ENCODE measurements around the gene ICOS. TPM values are rescaled to one million over a fixed set of nuclear protein-coding genes. Genes with fewer than 3 reads are reported as not detected.

ICOS gene, protein sequence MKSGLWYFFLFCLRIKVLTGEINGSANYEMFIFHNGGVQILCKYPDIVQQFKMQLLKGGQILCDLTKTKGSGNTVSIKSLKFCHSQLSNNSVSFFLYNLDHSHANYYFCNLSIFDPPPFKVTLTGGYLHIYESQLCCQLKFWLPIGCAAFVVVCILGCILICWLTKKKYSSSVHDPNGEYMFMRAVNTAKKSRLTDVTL
- total RNA-seq: 10 to 100 TPM; 32.0 to 32.2 TPM

DNA sequence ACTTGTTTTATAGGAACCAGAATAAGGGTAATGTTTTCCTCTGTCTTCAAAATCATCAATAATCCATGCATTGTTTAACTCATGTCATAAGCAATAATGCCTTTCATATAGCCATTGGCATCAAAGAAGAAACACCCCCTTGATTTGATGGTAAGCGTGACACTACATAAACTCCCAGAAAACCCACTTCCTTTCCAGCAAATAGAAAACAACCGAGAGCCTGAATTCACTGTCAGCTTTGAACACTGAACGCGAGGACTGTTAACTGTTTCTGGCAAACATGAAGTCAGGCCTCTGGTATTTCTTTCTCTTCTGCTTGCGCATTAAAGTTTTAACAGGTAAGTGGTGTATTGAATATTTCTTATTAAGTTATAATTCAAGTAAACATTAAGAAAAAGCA, at the start of gene ICOS:
Gene ICOS, plus strand, starts transcription at position 229 of the 400 bp plus-strand sequence. Its CDS starts 52 bp downstream, at position 281.
- POLR2A ChIA-PET: interaction anchor here (0.7 to 2.2 kb wide), 2 partner anchors 13 to 65 kb away, joined by 4 to 8 read pairs; no protein-coding TSS in a partner anchor
- Mint-ChIP-seq H3K27me3 (no peaks in the 10 kb centered on the region), H3K9me3 (no peaks in the 10 kb centered on the region), H3K4me3 (peak within 1 kb of the TSS; percentile 96), H3K27ac (peak within 1 kb of the TSS; percentile 92), H3K4me1 (peaks cover 48% of the 10 kb centered on the region), H3K36me3 (peaks cover 23% of the 10 kb centered on the region)
- DNase-seq (no peak), ATAC-seq (ENCODE audit: low read depth) (peak; percentile 70)

DNA sequence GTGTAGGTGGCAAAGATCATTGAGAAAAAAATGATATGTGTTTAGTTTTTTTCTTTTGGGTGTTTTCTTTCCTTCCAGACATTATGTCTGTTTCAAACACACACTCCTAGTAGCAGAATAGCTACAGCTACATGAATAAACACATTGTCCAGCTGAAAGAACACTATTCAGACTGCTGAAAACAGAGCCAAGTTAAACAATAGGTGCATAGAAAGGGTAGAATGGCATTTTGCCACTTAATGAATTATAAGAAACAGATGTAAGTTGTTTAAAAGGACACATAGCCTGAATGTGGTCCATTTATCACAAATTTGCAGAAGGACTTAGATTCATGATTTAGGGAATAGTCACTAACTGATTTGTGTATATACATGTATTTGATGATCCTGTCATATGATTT, 48.9 kb upstream of the ICOS start:
- DNase-seq (no peak), ATAC-seq (ENCODE audit: low read depth) (no peak)
- Mint-ChIP-seq H3K4me1 (peaks cover 25% of the 10 kb centered on the region), H3K36me3 (peaks cover 7% of the 10 kb centered on the region), H3K4me3 (no peak overlapping the region), H3K9me3 (peaks cover 9% of the 10 kb centered on the region), H3K27me3 (no peaks in the 10 kb centered on the region), H3K27ac (no peak overlapping the region)
- POLR2A ChIA-PET: interaction anchor here (1.7 kb wide), 1 partner anchor 13 kb away, joined by 3 read pairs; no protein-coding TSS in a partner anchor

DNA sequence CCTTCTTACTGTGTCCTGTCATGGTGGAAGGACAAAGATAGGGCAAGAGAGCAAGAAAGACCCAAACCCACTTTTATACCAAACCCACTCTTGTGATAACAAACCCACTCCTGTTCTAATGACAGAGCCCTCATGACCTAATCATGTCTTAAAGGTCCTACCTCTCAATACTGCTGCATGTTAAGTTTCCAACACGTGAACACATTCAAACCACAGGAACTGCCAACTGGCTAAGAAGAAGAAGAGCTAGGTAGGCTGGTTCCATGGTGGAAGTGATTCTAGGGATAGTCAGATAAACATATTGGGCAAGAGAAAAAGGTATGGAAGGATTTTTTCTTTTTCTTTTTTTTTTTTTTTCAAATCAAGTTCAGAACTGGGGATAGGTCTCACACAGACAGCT, 47.0 kb upstream of the ICOS start:
- POLR2A ChIA-PET: interaction anchor here (0.6 kb wide), 1 partner anchor 15 kb away, joined by 3 read pairs; no protein-coding TSS in a partner anchor
- Mint-ChIP-seq H3K27me3 (no peaks in the 10 kb centered on the region), H3K9me3 (peaks cover 9% of the 10 kb centered on the region), H3K36me3 (peaks cover 7% of the 10 kb centered on the region), H3K27ac (no peak overlapping the region), H3K4me3 (no peak overlapping the region), H3K4me1 (peaks cover 35% of the 10 kb centered on the region)
- DNase-seq (no peak), ATAC-seq (ENCODE audit: low read depth) (no peak)

DNA sequence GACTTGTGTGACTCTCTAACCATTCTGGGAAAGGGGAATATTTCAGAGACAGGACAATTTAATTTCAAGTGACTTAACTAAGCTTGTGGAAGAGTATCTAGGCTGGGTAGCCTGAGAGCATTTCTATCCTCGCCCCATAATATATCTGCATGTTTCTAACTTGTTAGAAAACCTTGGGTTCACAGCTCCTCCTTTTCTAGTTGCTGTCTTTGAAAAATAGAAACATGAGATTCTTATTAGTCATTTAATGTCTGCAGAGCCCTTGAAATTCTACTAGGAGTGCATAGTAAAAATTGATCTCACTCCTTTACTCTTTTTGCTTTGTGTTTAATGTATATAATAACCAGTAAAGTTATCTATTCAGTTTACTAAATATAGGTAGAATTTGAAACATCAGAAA, 46.6 kb upstream of the ICOS start:
- DNase-seq (no peak), ATAC-seq (ENCODE audit: low read depth) (no peak)
- Mint-ChIP-seq H3K36me3 (peaks cover 7% of the 10 kb centered on the region), H3K27me3 (no peaks in the 10 kb centered on the region), H3K27ac (no peak overlapping the region), H3K4me3 (no peak overlapping the region), H3K9me3 (peaks cover 9% of the 10 kb centered on the region), H3K4me1 (peaks cover 35% of the 10 kb centered on the region)
- POLR2A ChIA-PET: no interaction called here

DNA sequence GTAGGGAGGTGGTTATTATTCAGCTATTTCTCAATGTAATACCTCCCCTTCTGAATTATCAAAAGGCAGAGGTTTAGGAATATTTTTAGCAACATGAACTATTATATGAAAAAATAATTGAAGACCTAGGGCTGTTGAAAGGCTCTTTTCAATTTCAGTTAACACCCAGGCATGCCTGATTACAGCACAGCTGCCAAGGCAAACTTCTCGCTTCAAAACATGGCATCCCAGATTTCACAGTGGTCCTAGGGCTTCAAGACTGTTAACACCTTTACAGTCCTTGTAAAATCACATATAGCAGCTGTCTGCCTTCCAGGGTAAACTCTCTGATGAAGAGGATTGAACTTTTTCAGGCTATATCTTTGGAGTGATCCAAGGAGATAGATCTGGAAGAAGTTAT, 45.8 kb upstream of the ICOS start:
- H3K9me3 Mint-ChIP-seq: peaks cover 8% of the 10 kb centered on the region
- H3K27me3 Mint-ChIP-seq: no peaks in the 10 kb centered on the region
- no peak overlapping the region for H3K27ac Mint-ChIP-seq
- POLR2A ChIA-PET: interaction anchor here (0.9 kb wide), 1 partner anchor 19 kb away, joined by 3 read pairs; no protein-coding TSS in a partner anchor
- DNase-seq (no peak), ATAC-seq (ENCODE audit: low read depth) (no peak)
- peaks cover 35% of the 10 kb centered on the region for H3K4me1 Mint-ChIP-seq
- H3K4me3 Mint-ChIP-seq: no peak overlapping the region
- H3K36me3 Mint-ChIP-seq: peaks cover 9% of the 10 kb centered on the region

DNA sequence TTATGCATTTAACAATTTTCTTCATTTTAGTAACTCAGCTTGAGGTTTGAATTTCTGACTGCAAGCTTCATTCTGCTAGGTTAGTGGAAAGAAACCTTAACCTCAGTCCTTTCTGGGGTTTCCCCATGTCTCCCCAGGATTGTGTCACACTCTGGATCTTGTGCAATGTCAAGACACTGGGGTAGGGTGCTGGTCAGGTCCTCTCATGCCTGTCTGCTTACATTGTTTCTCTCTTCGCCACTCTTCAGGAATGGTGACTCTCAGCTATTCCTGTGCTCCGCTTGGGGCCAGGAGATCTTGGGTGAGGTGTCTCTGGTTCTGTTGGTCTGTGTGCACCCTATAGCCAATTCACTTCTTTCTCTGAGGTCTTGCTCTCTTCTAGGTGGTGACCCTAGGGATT, 45.1 kb upstream of the ICOS start:
- peaks cover 34% of the 10 kb centered on the region for H3K4me1 Mint-ChIP-seq
- POLR2A ChIA-PET: interaction anchor here (0.9 kb wide), 1 partner anchor 20 kb away, joined by 3 read pairs; no protein-coding TSS in a partner anchor
- no peak overlapping the region for H3K27ac Mint-ChIP-seq
- H3K4me3 Mint-ChIP-seq: no peak overlapping the region
- peaks cover 7% of the 10 kb centered on the region for H3K9me3 Mint-ChIP-seq
- H3K36me3 Mint-ChIP-seq: peaks cover 11% of the 10 kb centered on the region
- H3K27me3 Mint-ChIP-seq: no peaks in the 10 kb centered on the region
- peak; percentile 81 for ATAC-seq (ENCODE audit: low read depth)
- DNase-seq: no peak

DNA sequence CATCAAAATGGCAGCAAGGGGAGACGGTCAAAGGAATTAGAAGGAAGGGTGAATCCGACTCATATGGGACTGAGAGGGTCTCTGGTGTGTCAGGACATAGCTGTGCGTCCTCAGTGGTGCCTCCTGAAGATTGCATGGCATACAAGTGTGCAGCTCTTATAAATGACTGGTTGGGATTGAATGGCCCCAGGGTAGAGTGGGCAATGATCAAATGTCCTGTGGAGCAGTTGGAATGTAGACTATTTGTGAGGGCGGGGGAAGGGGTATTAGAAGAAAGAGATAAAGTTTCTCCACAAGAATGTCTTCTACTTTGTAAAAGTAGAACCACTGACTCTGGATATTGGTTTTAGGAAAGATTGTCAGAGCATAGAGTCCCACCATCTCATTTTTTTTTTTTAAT, 44.4 kb upstream of the ICOS start:
- peaks cover 10% of the 10 kb centered on the region for H3K9me3 Mint-ChIP-seq
- H3K4me1 Mint-ChIP-seq: peaks cover 34% of the 10 kb centered on the region
- H3K36me3 Mint-ChIP-seq: peaks cover 9% of the 10 kb centered on the region
- no peaks in the 10 kb centered on the region for H3K27me3 Mint-ChIP-seq
- ATAC-seq (ENCODE audit: low read depth): no peak
- no peak overlapping the region for H3K27ac Mint-ChIP-seq
- no peak overlapping the region for H3K4me3 Mint-ChIP-seq
- DNase-seq: no peak
- POLR2A ChIA-PET: no interaction called here

DNA sequence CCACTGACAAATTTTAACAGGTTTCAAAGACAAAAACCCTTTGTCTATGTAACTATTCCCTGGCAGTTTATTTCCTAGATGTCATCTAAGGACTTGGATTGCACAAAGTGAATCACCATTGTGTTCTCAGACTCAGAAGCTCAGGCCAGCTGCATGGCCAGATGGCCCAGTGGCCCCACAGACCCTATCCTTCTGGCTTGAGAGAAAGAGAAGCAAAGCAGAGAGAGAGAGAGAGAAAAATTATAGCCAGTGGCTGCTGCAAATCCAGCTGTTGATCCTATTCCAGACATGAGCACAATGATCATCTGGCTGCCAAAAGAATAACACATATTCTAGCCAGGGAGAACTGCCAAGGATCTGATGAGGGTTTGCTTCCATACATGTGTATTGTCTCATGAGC, 43.2 kb upstream of the ICOS start:
- H3K27me3 Mint-ChIP-seq: no peaks in the 10 kb centered on the region
- POLR2A ChIA-PET: no interaction called here
- ATAC-seq (ENCODE audit: low read depth) (no peak), DNase-seq (no peak)
- H3K4me1 Mint-ChIP-seq: peaks cover 34% of the 10 kb centered on the region
- H3K4me3 Mint-ChIP-seq: no peak overlapping the region
- peaks cover 9% of the 10 kb centered on the region for H3K36me3 Mint-ChIP-seq
- no peak overlapping the region for H3K27ac Mint-ChIP-seq
- peaks cover 8% of the 10 kb centered on the region for H3K9me3 Mint-ChIP-seq

DNA sequence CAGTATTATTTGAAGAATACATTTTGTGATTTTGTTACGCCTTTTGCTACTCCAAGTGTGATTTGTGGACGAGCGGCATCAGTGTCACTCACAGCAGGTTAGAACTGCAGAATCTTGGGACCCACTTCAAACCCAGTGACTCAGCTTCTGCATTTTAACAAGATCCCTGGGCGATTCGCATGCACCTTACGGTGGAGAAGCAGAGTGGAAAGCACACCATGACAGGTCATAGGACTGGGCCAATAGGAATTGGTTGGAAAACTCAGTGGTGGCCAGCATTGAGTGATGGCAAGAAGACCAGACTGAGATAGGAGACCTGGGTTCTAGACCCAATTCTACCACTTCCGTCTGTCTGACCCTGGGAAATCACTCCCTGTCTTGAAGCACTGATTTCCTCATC, 42.7 kb upstream of the ICOS start:
- H3K4me3 Mint-ChIP-seq: no peak overlapping the region
- H3K4me1 Mint-ChIP-seq: peaks cover 33% of the 10 kb centered on the region
- DNase-seq (no peak), ATAC-seq (ENCODE audit: low read depth) (no peak)
- H3K9me3 Mint-ChIP-seq: peaks cover 7% of the 10 kb centered on the region
- POLR2A ChIA-PET: no interaction called here
- peak overlapping the region; percentile 53 for H3K27ac Mint-ChIP-seq
- no peaks in the 10 kb centered on the region for H3K27me3 Mint-ChIP-seq
- peaks cover 9% of the 10 kb centered on the region for H3K36me3 Mint-ChIP-seq

DNA sequence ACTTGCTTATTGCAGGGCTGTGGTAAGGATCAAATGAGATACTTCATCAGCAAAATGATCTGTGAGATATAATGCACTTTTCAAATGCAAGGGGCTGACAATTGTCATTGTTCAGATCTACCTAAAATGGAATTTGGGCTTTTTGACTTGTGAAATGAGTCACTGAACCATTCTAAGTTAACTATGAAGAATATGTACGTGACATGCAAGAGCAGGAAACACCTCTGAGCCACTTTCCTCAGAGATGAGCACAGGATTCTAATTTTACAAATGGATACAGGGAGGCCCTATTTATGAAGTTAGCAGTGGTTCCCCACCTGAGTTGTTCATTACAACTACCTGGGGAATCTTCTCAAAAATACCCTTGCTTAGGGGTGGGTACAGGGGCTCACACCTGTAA, 42.3 kb upstream of the ICOS start:
- Mint-ChIP-seq H3K36me3 (peaks cover 9% of the 10 kb centered on the region), H3K4me3 (no peak overlapping the region), H3K9me3 (peaks cover 7% of the 10 kb centered on the region), H3K27ac (peak overlapping the region; percentile 53), H3K4me1 (peaks cover 33% of the 10 kb centered on the region), H3K27me3 (no peaks in the 10 kb centered on the region)
- POLR2A ChIA-PET: no interaction called here
- ATAC-seq (ENCODE audit: low read depth) (peak; percentile 59), DNase-seq (no peak)

DNA sequence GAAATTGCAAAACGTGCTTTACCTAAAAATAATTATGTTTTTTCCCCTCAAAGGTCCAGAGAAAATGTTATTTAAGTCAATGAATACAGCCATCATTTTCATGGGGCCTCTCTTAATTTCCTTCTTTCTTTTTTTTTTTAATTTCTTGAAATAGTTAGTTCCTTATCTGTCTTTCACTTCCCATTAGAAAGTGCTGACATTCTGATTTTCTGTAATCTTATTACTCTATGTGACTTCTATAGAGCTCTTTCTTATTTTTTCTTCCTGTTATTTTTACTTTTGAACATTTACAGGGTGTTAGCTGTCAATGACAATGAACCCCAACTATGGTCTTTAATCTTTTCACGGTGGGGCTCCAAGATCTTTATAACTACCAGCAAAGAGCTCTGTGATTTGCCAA, 39.0 kb upstream of the ICOS start:
- H3K27ac Mint-ChIP-seq: no peak overlapping the region
- peaks cover 18% of the 10 kb centered on the region for H3K4me1 Mint-ChIP-seq
- POLR2A ChIA-PET: no interaction called here

DNA sequence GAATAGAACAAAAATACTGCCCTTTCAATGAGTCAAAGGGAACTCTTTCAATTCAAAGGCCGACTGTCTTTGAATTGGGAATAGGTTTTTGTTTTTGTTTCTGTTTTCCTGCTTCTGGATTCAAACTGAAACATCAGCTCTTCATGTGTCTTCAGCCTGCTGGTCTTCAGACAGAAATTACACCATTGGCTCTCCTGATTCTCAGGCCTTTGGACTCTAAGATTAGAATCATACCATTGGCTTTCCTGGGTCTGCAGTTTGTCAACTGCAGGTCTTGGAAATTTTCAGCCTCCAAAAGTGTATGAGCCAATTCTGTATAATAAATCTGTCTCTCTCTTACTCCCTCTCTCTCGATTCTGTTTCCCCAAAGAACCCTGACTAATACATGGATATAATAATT, 37.9 kb upstream of the ICOS start:
- Mint-ChIP-seq H3K4me3 (no peak overlapping the region), H3K36me3 (peaks cover 20% of the 10 kb centered on the region), H3K9me3 (peaks cover 16% of the 10 kb centered on the region), H3K27me3 (no peaks in the 10 kb centered on the region), H3K4me1 (peaks cover 16% of the 10 kb centered on the region), H3K27ac (no peak overlapping the region)
- DNase-seq (no peak), ATAC-seq (ENCODE audit: low read depth) (no peak)
- POLR2A ChIA-PET: no interaction called here

More for the DNA sequence above, 39.0 kb upstream of the ICOS start:
- ATAC-seq (ENCODE audit: low read depth) (no peak), DNase-seq (no peak)
- no peak overlapping the region for H3K4me3 Mint-ChIP-seq
- H3K27me3 Mint-ChIP-seq: no peaks in the 10 kb centered on the region
- H3K36me3 Mint-ChIP-seq: peaks cover 20% of the 10 kb centered on the region
- H3K9me3 Mint-ChIP-seq: peaks cover 15% of the 10 kb centered on the region

DNA sequence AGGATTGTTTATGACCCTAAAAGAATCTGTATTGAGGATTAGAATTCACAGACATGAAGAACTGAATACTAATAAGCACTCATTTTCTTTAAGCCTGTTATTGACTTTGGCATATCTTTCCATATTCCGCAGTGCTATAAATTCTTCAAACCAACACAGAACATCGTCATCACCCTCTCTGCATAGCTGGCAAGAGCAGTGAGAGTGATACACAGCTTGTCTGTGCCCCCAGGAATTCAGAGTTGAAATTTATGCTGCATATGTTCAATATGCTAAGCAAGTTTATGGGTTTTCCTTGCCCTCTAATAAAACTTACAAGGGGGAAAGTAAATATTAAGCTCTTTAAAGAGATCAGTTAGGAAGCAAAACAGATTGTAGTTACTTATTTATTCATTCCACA, 36.3 kb upstream of the ICOS start:
- peaks cover 7% of the 10 kb centered on the region for H3K4me1 Mint-ChIP-seq
- no peak for ATAC-seq (ENCODE audit: low read depth)
- H3K27me3 Mint-ChIP-seq: no peaks in the 10 kb centered on the region
- peaks cover 22% of the 10 kb centered on the region for H3K36me3 Mint-ChIP-seq
- H3K9me3 Mint-ChIP-seq: peaks cover 17% of the 10 kb centered on the region
- DNase-seq: no peak
- H3K4me3 Mint-ChIP-seq: no peak overlapping the region
- POLR2A ChIA-PET: interaction anchor here (1.6 kb wide), 1 partner anchor 13 kb away, joined by 3 read pairs; no protein-coding TSS in a partner anchor
- no peak overlapping the region for H3K27ac Mint-ChIP-seq

DNA sequence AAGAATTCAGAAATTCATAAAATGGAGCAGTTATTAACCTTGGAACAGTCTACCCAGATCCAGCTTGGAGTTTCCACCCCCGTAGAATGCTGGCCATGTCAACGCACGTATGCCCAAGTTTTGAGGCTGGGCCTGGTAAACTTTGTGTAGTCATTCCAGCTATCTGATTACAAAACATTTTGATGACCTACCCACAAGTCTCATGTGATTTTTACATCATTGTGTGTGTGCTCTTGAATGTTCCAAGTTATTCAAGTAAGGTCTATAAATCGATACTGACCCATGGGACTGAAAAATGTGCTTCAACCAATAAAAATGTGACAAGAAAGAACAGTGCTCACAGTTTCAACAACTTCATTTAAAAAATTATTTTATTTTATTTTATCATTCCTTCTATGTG, 32.5 kb upstream of the ICOS start:
- H3K4me1 Mint-ChIP-seq: peaks cover 2% of the 10 kb centered on the region
- ATAC-seq (ENCODE audit: low read depth) (no peak), DNase-seq (no peak)
- H3K9me3 Mint-ChIP-seq: peaks cover 16% of the 10 kb centered on the region
- H3K27me3 Mint-ChIP-seq: no peaks in the 10 kb centered on the region
- POLR2A ChIA-PET: interaction anchor here (1.0 kb wide), 1 partner anchor 43 kb away, joined by 3 read pairs; no protein-coding TSS in a partner anchor
- no peak overlapping the region for H3K4me3 Mint-ChIP-seq
- H3K27ac Mint-ChIP-seq: no peak overlapping the region
- H3K36me3 Mint-ChIP-seq: peaks cover 18% of the 10 kb centered on the region
